Effector memory CD8-positive, alpha-beta T cell (primary cell): ENCODE data around the gene YTHDF1.
"Not testable (repeated sequence)": the region's sequence is repeated elsewhere in the genome, so short reads cannot be mapped to it uniquely, and the experiment has no call there.

Experiments used
- ATAC-seq: fragments of 150-1000 bp; cut with Tn5 transposase; replicated peaks from 2 replicates; pipeline ENCODE4 v1.10.0; 2021; ENCODE audit warnings: mild to moderate bottlenecking, moderate library complexity
- DNase-seq, 3 experiments: peaks; one replicate each; pipeline ENCODE4 v3.0.0; 2021
- H3K27ac Mint-ChIP-seq, 2 donors: one replicate each; pipeline ENCODE4 v1.8.0; 2022; ENCODE audit warnings: mild to moderate bottlenecking in 2 of 2, mixed read lengths in 2 of 2, moderate library complexity in 2 of 2
- H3K27me3 Mint-ChIP-seq, 2 donors: one replicate each; pipeline ENCODE4 v1.8.0; 2022; ENCODE audit warnings: mixed read lengths in 2 of 2
- H3K36me3 Mint-ChIP-seq: one replicate; pipeline ENCODE4 v1.8.0; 2022; ENCODE audit warnings: mild to moderate bottlenecking, moderate library complexity, mixed read lengths; ENCODE audit not compliant: insufficient read depth
- H3K4me1 Mint-ChIP-seq, 2 donors: one replicate each; pipeline ENCODE4 v1.8.0; 2022; ENCODE audit warnings: low read depth in 2 of 2, mixed read lengths in 2 of 2
- H3K4me3 Mint-ChIP-seq, 2 donors: one replicate each; pipeline ENCODE4 v1.8.0; 2022; ENCODE audit warnings: mild to moderate bottlenecking in 2 of 2, mixed read lengths in 2 of 2, moderate library complexity in 2 of 2
- H3K9me3 Mint-ChIP-seq, 2 donors: one replicate each; pipeline ENCODE4 v1.8.0; 2022; ENCODE audit warnings: mixed read lengths in 2 of 2

The YTHDF1 gene

DNA sequence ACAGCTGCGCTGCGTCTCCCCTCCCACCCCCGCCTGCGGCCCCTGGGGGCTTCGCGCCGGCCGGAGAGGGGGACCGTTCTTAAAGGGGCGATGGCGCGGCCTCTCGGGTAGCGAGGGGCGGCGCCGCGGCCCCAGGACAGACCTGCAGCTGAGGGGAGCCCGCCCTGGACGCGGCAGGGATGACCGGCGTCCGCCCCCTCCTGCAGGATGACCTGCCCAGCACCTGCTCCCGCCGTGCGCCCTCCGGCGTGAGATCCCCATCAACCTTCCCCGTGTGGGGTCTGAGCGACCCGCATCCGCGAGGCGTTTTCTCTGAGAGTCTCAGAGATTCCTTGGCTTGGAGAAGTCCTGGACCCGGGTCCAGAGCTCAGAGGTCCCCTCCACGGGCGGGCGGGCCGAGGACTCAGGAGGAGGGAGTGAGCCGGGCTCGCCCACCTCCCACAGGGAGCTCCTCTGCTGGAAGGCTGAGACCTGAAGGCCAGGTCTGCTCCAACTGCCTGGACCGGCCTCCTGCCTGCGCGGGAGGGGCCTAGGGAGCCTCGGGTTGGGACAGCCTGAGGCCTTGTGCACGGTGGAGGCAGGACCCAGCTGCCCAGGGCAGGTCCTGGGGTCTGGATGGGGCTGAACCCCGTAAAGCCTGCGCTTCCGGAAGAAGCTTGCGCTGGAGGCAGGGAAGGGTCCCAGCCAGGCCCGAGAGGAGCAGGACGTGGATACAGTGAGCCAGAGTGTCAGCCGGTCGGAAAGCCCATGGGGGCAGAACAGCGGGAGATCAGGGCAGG lies 38.9 kb upstream of the YTHDF1 start:
- Mint-ChIP-seq H3K4me3 (peak overlapping the region in 1 of 2 donors; percentile 48), H3K4me1 (peaks cover 4 to 12% of the 10 kb centered on the region in 2 donors), H3K36me3 (no peaks in the 10 kb centered on the region), H3K9me3 (no peaks in the 10 kb centered on the region), H3K27ac (no peak overlapping the region), H3K27me3 (peaks cover 65 to 91% of the 10 kb centered on the region in 2 donors)
- DNase-seq (no peak), ATAC-seq (no peak)

DNA sequence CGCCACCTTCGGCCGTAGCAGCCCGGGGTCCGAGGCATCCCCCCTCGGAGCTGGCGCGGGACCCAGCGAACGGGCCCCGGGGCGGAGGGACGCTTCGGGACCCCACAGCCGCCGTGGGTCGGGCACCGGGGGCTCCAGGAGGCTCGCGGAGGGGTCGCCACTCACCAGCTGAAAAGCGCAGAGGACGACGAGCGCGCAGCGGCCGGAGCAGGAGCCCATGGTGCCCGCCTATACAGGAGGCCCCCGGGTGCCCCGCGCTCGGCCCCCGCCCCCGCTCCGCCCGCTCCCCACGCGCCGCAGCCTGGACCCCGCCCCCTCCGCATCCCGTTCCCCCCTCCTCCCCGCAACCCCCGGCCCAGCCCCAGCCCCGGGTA lies 38.3 kb upstream of the YTHDF1 start, which contains the start of gene NKAIN4:
Gene NKAIN4, minus strand, starts transcription at position 232 of the 374 bp plus-strand sequence. Its CDS starts 13 bp downstream, at position 219.
- DNase-seq: no peak
- Mint-ChIP-seq H3K4me1 (peaks cover 4 to 12% of the 10 kb centered on the region in 2 donors), H3K9me3 (no peaks in the 10 kb centered on the region), H3K27me3 (peaks cover 67 to 91% of the 10 kb centered on the region in 2 donors), H3K4me3 (peak within 1 kb of the TSS; percentile 18 to 48), H3K27ac (no peak within 1 kb of the TSS), H3K36me3 (no peaks in the 10 kb centered on the region)
- no peak for ATAC-seq

DNA sequence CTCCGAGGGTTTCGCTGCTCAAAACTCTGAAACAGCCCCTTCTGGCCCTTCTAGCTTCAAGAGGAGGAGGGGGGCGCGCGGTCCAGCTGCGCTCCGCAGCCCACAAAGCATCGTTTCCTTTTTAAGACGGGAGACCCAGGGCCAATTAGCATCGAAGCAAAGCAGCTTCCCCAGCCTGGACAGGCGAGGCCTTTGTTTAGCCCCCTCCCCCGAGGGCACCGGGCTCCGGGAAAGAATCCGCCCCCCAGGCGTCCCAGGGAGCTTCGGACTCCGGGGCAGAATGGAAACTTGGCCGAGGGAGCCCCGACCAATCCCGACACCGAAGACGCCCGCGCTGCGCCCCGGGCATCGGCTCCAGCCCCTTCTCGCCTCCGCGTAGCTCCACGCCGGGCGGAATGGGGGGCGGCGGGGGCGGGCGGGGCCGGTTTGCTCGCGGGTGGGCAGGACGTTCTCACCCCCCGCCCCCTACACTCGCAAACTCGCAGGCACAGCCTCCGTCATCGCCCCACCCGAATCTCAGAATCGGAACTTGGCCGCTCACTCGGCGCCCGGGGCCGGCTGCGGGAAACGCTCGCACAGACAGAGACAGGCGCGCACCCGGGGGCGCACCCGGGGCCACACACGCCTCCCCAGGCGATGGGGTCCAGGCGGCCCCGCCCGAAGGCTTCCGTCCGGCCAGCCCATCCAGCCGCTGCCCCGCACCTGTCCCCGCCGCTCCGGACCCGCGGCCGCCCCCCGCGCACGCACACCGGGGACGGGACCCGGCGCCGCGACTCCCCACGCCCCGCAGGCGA lies 37.7 kb upstream of the YTHDF1 start:
- ATAC-seq: no peak
- Mint-ChIP-seq H3K4me3 (peak overlapping the region; percentile 18 to 22), H3K4me1 (peaks cover 4 to 12% of the 10 kb centered on the region in 2 donors)

DNA sequence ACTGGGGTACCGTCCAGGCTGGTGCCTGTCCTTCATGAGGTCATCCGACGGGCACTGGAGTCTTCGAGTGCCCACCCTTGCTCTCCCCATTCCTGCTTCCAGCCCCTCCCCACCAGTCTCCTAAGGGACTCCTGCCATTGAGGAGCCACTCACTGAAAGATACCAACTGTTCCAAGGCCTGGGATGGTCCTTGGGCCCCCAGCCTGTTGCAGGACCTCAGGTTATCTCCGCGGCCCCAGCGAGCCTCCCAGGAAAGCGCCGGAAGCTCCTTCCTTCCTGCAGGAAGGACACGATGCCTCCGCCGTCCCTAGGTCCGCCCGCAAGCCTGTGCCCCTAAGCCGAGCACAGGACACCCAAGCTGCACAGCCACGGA lies 37.1 kb upstream of the YTHDF1 start:
- H3K4me3 Mint-ChIP-seq: peak overlapping the region; percentile 18 to 22
- peaks cover 4 to 12% of the 10 kb centered on the region in 2 donors for H3K4me1 Mint-ChIP-seq
- ATAC-seq (no peak), DNase-seq (no peak)
- no peak overlapping the region for H3K27ac Mint-ChIP-seq
- no peaks in the 10 kb centered on the region for H3K36me3 Mint-ChIP-seq
- peaks cover 71 to 92% of the 10 kb centered on the region in 2 donors for H3K27me3 Mint-ChIP-seq
- no peaks in the 10 kb centered on the region for H3K9me3 Mint-ChIP-seq

More for the DNA sequence above, 37.7 kb upstream of the YTHDF1 start:
- Mint-ChIP-seq H3K27me3 (peaks cover 69 to 92% of the 10 kb centered on the region in 2 donors), H3K36me3 (no peaks in the 10 kb centered on the region), H3K27ac (no peak overlapping the region), H3K9me3 (no peaks in the 10 kb centered on the region)
- DNase-seq: no peak

DNA sequence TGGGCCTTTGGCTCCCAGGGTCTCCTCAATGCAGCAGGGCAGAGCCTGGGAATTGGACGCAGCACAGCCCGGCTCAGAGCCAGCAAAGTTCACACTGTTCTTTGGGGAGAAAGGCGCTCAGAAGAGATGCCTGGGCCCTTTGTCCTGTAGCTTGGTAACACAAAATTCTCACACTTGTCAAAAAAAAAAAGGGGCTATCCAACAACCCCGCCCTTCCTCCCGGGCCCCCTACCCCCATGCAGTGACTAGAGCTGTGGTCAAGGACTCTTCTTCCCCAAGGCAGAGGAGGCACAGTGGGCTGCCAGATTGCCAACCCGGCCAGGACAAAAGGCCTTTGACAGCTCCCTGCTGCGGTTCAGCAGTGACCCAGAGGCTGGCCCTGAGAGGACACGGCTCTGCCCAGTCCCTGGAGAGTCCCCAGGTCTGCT lies 36.4 kb upstream of the YTHDF1 start:
- peaks cover 4 to 12% of the 10 kb centered on the region in 2 donors for H3K4me1 Mint-ChIP-seq
- no peak for DNase-seq
- H3K9me3 Mint-ChIP-seq: no peaks in the 10 kb centered on the region
- H3K36me3 Mint-ChIP-seq: no peaks in the 10 kb centered on the region
- ATAC-seq: no peak
- H3K27me3 Mint-ChIP-seq: peaks cover 65 to 90% of the 10 kb centered on the region in 2 donors
- H3K4me3 Mint-ChIP-seq: peak overlapping the region in 1 of 2 donors; percentile 22
- no peak overlapping the region for H3K27ac Mint-ChIP-seq

DNA sequence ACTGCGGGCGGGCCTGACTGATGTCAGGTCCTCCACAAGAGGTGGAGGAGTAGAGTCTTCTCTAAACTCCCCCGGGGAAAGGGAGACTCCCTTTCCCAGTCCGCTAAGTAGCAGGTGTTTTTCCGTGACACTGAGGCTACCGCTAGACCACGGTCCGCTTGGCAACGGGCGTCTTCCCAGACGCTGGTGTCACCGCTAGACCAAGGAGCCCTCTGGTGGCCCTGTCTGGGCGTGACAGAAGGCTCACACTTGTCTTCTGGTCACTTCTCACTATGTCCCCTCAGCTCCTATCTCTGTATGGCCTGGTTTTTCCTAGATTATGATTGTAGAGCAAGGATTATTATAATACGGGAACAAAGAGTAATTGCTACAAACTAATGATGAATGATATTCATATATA lies 35.4 kb upstream of the YTHDF1 start:
- not testable (repeated sequence) for DNase-seq, ATAC-seq, H3K4me3 Mint-ChIP-seq, H3K27ac Mint-ChIP-seq, H3K9me3 Mint-ChIP-seq, H3K36me3 Mint-ChIP-seq
- Mint-ChIP-seq H3K4me1 (peaks cover 4 to 12% of the 10 kb centered on the region in 2 donors), H3K27me3 (peaks cover 57 to 88% of the 10 kb centered on the region in 2 donors)

DNA sequence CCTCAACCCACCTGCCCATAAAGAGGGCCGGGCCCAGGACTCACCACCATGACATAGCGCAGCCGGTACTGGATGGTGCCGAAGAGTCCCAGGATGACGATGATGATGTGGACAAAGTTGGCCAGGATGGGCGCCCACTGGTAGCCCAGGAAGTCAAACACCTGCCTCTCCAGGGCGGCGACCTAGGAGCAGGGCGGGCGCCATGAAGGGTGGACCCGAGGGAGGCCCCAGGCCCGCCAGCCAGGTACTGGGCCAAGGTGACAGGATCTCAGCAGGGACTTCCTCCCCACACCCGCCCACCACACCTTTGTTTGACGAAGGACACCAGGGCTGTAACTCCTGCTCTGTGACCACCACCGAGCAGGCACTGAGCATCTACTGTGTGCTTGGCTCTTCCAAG lies 34.0 kb upstream of the YTHDF1 start:
- peaks cover 55 to 88% of the 10 kb centered on the region in 2 donors for H3K27me3 Mint-ChIP-seq
- H3K4me3 Mint-ChIP-seq: no peak overlapping the region
- ATAC-seq: no peak
- H3K36me3 Mint-ChIP-seq: no peaks in the 10 kb centered on the region
- DNase-seq: no peak
- H3K4me1 Mint-ChIP-seq: peaks cover 4 to 9% of the 10 kb centered on the region in 2 donors
- H3K9me3 Mint-ChIP-seq: no peaks in the 10 kb centered on the region
- H3K27ac Mint-ChIP-seq: no peak overlapping the region

DNA sequence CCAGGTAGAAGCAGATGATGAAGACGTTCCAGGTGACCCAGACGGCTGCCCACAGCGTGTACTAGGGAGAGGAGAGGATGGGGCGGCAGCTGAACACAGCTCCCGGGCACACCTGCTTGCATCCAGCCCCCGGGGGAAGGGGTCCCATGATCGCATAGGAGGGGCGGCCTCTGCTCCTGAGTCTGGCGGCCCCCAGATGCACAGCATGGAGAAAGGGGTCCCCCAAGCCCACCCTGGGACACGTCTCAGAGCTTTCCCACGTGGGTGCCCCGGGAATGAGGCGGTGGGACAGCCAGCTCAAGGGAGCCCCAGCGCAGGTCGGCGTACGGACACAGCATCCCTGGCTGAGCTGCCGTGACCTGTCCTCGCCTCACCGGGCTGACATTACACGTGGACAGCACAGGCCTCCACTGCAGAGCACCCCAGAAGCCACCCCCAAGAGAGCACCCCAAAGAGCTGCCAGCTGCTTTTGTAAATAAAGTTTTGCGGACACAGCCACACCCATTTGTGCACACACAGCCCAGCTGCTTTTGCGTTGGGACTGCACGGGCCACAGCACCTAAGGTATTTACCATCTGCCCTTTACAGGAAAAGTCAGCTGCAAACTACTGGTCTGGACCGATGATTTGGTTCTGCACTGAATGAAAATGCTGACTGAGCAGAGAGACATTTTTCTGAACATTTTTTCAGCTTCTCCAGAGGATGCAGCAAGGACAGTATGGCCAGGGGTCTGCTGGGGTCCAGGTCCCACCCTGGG lies 33.1 kb upstream of the YTHDF1 start:
- Mint-ChIP-seq H3K27me3 (peaks cover 53 to 87% of the 10 kb centered on the region in 2 donors), H3K4me3 (no peak overlapping the region), H3K4me1 (peaks cover 4 to 7% of the 10 kb centered on the region in 2 donors), H3K27ac (no peak overlapping the region), H3K36me3 (no peaks in the 10 kb centered on the region), H3K9me3 (no peaks in the 10 kb centered on the region)
- ATAC-seq (no peak), DNase-seq (no peak)

DNA sequence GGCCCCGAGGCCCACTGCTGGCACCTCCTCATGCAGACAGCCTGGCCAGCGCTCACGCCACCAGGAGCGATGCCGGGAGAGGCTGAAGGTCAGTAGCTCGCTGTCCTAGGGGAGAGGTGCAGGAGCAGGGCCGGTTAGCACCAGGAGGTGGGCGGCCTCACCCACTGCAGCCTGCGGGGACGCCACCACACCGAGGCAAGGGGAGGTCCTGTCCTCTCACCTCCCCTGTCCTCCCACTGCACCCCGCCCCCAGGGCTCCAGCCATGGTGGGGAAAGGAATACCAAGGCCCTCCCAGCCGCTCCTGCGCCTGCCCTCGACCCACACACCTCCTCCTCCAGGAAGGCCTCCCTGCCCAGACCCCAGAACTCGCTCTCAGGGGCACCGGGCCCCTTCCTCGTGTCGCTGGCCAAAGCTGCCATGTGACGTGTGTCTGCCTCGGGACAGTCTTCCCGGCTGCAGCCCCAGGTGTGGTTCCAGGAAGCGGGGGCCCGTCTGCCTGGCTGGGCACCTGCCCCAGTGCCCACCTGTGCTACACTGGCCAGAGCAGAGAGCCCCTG lies 31.8 kb upstream of the YTHDF1 start:
- H3K27me3 Mint-ChIP-seq: peaks cover 49 to 86% of the 10 kb centered on the region in 2 donors
- no peak overlapping the region for H3K4me3 Mint-ChIP-seq
- H3K4me1 Mint-ChIP-seq: peaks cover 0 to 3% of the 10 kb centered on the region in 2 donors
- DNase-seq (no peak), ATAC-seq (no peak)
- H3K9me3 Mint-ChIP-seq: no peaks in the 10 kb centered on the region
- no peaks in the 10 kb centered on the region for H3K36me3 Mint-ChIP-seq
- H3K27ac Mint-ChIP-seq: no peak overlapping the region

DNA sequence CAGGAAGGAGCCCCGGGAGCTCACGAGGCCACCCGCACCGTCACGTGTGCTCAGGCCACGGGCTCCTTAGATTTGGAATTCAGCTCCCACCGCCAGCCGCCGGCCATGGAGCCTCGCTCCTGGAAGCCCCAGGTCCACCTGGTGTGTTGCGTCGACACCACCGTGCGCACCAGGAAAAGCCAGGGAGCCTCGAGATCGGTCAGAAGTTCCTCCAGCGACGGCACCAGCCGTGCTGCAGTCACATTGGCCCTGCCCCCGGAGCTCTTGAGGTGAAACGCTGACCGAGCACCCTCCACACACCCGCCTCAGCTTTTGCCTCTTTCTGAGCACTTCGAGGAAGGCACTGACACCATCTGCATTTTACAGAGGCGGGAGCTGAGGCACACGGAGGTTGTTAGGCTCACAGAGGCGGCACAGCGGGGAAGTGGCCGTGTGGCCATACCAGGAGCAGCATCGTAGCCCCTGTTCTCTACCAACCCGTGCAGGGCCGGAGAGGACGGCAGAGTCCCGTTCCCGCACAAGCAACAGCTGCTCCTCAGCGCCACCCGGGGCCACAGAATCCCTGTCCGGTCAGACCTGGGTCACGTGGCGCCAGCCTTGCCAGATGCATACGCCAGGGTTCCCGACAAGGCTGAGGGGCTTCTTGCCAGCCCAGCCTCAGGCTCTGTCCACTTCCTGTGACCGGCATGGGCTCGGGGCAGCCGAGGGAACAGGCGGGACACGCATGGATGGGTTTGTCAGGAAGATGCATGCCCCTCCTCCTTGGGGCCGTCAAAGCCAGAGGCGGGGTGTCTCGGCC lies 30.8 kb upstream of the YTHDF1 start:
- Mint-ChIP-seq H3K4me3 (no peak overlapping the region), H3K27me3 (peaks cover 38 to 85% of the 10 kb centered on the region in 2 donors), H3K36me3 (no peaks in the 10 kb centered on the region), H3K27ac (no peak overlapping the region), H3K9me3 (no peaks in the 10 kb centered on the region), H3K4me1 (no peaks in the 10 kb centered on the region)
- DNase-seq (no peak), ATAC-seq (no peak)

DNA sequence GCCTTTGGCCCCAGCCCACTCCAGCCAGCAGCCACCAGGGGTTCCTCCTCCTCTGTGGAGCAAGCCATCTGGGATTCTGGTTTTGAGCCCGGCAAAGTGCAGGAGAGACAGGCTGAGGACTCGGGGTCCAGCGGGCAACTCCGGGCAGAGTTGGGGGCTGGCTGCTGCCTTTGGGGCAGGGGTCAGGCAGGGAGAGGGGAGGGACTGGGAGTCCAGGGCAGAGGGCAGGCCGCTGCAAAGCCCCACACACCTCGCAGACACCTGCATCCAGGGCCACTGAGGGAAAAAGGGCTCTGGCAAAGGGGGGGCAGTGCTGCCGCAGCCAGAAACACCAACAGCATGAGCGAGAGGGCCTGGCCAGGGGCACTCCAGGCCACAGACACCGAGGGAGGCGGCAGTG lies 28.5 kb upstream of the YTHDF1 start:
- H3K36me3 Mint-ChIP-seq: no peaks in the 10 kb centered on the region

DNA sequence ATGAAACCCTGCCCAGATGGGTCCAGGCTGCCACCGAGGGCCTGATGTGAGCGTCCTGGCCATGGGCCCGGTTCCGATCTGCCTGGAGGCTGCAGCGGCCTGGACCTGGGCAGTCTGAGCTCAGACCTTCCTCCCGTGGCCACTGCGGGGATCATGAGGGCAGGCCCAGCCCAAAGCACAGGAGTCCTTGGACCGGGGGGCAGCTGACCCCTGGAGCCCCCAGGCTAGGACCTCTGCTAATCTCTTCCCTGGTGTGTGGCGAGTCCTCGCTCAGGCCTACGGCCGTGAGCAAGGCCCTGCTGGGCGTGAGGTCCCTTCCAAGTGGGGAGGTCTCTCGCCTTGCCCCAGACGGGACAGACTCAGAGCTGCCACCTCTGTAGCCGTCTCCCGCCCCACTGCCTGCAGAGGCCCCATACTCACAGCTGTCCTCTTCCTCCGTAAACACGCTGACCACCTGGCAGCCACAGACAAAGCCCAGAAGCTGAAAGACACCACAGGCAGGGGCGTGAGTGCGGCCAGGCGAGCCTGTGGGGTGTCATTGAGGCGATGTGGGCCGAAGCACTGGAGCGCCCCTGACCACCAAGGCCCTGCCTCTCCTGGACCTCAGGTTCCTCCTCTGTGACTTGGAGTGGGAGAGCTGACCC lies 27.8 kb upstream of the YTHDF1 start:
- H3K36me3 Mint-ChIP-seq: no peaks in the 10 kb centered on the region
- H3K4me3 Mint-ChIP-seq: no peak overlapping the region
- H3K9me3 Mint-ChIP-seq: no peaks in the 10 kb centered on the region
- no peak for ATAC-seq
- no peak for DNase-seq
- no peak overlapping the region for H3K27ac Mint-ChIP-seq
- H3K27me3 Mint-ChIP-seq: peaks cover 20 to 60% of the 10 kb centered on the region in 2 donors
- no peaks in the 10 kb centered on the region for H3K4me1 Mint-ChIP-seq

More for the DNA sequence above, 28.5 kb upstream of the YTHDF1 start:
- Mint-ChIP-seq H3K4me3 (no peak overlapping the region), H3K4me1 (no peaks in the 10 kb centered on the region), H3K9me3 (no peaks in the 10 kb centered on the region), H3K27ac (no peak overlapping the region), H3K27me3 (peaks cover 27 to 67% of the 10 kb centered on the region in 2 donors)
- DNase-seq (no peak), ATAC-seq (no peak)
